HCT116 (cell line): ENCODE results near the gene ECE1.

Experiments used
- ATF3 ChIP-seq: IDR thresholded peaks from 2 replicates; pipeline ENCODE4 v1.6.1; 2012
- CTCF ChIP-seq, 3 experiments: fragments of 200-600 bp in 1 of 3; sonication (generic) in 1 of 3; IDR thresholded peaks in 2 of 3; conservative IDR thresholded peaks in 1 of 3; 2 replicates each; pipeline ENCODE4 v1.5.1; 2012 to 2017; ENCODE audit warnings: low read depth in 2 of 3, low read length in 2 of 3, antibody characterized with exemption in 1 of 3, borderline replicate concordance in 1 of 3, control low read depth in 1 of 3, mild to moderate bottlenecking in 1 of 3, mixed read lengths in 1 of 3, mixed run types in 1 of 3, moderate library complexity in 1 of 3; ENCODE audit not compliant: insufficient read depth in 1 of 3
- MAX ChIP-seq: IDR thresholded peaks from 2 replicates; pipeline ENCODE4 v1.6.1; 2012
- POLR2A ChIP-seq: IDR thresholded peaks from 2 replicates; pipeline ENCODE4 v1.7.0; 2011; ENCODE audit warnings: borderline replicate concordance; ENCODE audit not compliant: insufficient read depth, insufficient read length; ENCODE audit errors: extremely low read depth
- POLR2AphosphoS5 ChIP-seq: IDR thresholded peaks from 2 replicates; pipeline ENCODE4 v1.6.1; 2011; ENCODE audit warnings: mild to moderate bottlenecking, low read depth, low read length, moderate library complexity
- RAD21 ChIP-seq: IDR thresholded peaks from 2 replicates; pipeline ENCODE4 v1.6.1; 2012; ENCODE audit warnings: low read depth, mild to moderate bottlenecking
- TCF7L2 ChIP-seq: IDR thresholded peaks from 2 replicates; pipeline ENCODE4 v1.7.0; 2011; ENCODE audit warnings: borderline replicate concordance, inconsistent platforms; ENCODE audit not compliant: insufficient read depth, insufficient read length; ENCODE audit errors: extremely low read depth

- TF ChIP-seq MAX (no peak), POLR2A (no peak), CTCF (IDR thresholded peaks at IDR 0.05 in 2 of 3, conservative IDR thresholded peaks at IDR 0.05 in 1 of 3; ENCODE audit: borderline replicate concordance in 1 of 3, insufficient read depth in 1 of 3, low read depth in 2 of 3, low read length in 2 of 3) (no peak), POLR2AphosphoS5 (no peak), TCF7L2 (no peak), RAD21 (no peak), ATF3 (no peak)
Measured at GRCh38 chr1:21174654-21175323, 115.5 kb downstream of the ECE1 start.
